GM23248 (cell line): ENCODE results near the gene SLITRK6. TPM values are rescaled to one million over a fixed set of nuclear protein-coding genes. Genes with fewer than 3 reads are reported as not detected.

Experiments
- DNase-seq: peaks from one replicate; pipeline ENCODE4 v3.0.0-alpha.2; 2015
- H2AFZ ChIP-seq: fragments of 200-600 bp; sonication (generic); 2 replicates; pipeline ENCODE4 v1.6.1; 2016; ENCODE audit warnings: antibody characterized with exemption
- H3F3A ChIP-seq: fragments of 200-600 bp; sonication (generic); 2 replicates; pipeline ENCODE4 v1.6.1; 2016; ENCODE audit warnings: mild to moderate bottlenecking, antibody characterized with exemption, mixed run types; ENCODE audit not compliant: insufficient read depth
- H3K27ac ChIP-seq: fragments of 200-600 bp; sonication (generic); 2 replicates; pipeline ENCODE4 v1.5.1; 2016; ENCODE audit warnings: mild to moderate bottlenecking
- H3K27me3 ChIP-seq: fragments of 200-600 bp; sonication (generic); replicated peaks from 2 replicates; pipeline ENCODE4 v1.6.1; 2016; ENCODE audit warnings: mild to moderate bottlenecking; ENCODE audit not compliant: insufficient read depth
- H3K36me3 ChIP-seq: fragments of 200-600 bp; sonication (generic); 2 replicates; pipeline ENCODE4 v1.6.1; 2016; ENCODE audit warnings: low read depth, mild to moderate bottlenecking
- H3K4me1 ChIP-seq: fragments of 200-600 bp; sonication (generic); 2 replicates; pipeline ENCODE4 v1.6.1; 2016; ENCODE audit warnings: mild to moderate bottlenecking; ENCODE audit not compliant: insufficient read depth
- H3K4me2 ChIP-seq: fragments of 200-600 bp; sonication (generic); one replicate; pipeline ENCODE4 v1.6.1; 2016; ENCODE audit warnings: mild to moderate bottlenecking; ENCODE audit not compliant: unreplicated experiment
- H3K4me3 ChIP-seq: fragments of 200-600 bp; sonication (generic); 2 replicates; pipeline ENCODE4 v1.5.1; 2016; ENCODE audit warnings: mild to moderate bottlenecking
- H3K79me2 ChIP-seq: fragments of 200-600 bp; sonication (generic); 2 replicates; pipeline ENCODE4 v1.6.1; 2016; ENCODE audit warnings: mild to moderate bottlenecking; ENCODE audit not compliant: insufficient read depth
- H3K9ac ChIP-seq: fragments of 200-600 bp; sonication (generic); 2 replicates; pipeline ENCODE4 v1.6.1; 2016; ENCODE audit warnings: mild to moderate bottlenecking
- H3K9me2 ChIP-seq: fragments of 200-600 bp; sonication (generic); 2 replicates; pipeline ENCODE4 v1.6.1; 2016; ENCODE audit warnings: mixed run types, mild to moderate bottlenecking, moderate library complexity; ENCODE audit not compliant: insufficient read depth
- H3K9me3 ChIP-seq: fragments of 200-600 bp; sonication (generic); one replicate; pipeline ENCODE4 v1.6.1; 2017; ENCODE audit warnings: low read depth
- H4K20me1 ChIP-seq: fragments of 200-600 bp; sonication (generic); 2 replicates; pipeline ENCODE4 v1.6.0; 2016; ENCODE audit not compliant: insufficient read depth
- EZH2 ChIP-seq: fragments of 200-600 bp; sonication (generic); IDR thresholded peaks from 2 replicates; pipeline ENCODE4 v1.6.1; 2018; ENCODE audit warnings: antibody characterized with exemption, mild to moderate bottlenecking; ENCODE audit not compliant: insufficient read depth, poor library complexity, severe bottlenecking
- EZH2phosphoT487 ChIP-seq: fragments of 200-600 bp; sonication (generic); IDR thresholded peaks from 2 replicates; pipeline ENCODE4 v1.6.1; 2018; ENCODE audit warnings: antibody characterized with exemption, moderate library complexity, mild to moderate bottlenecking, low read depth; ENCODE audit not compliant: insufficient read depth
- WGBS, 2 experiments: methylation state at CpG; one replicate each; pipeline ENCODE4 v1.1.6; 2015 to 2017; ENCODE audit warnings: low lambda C conversion rate in 2 of 2, low coverage in 1 of 2; ENCODE audit errors: missing lambda C conversion rate in 2 of 2; 5-methylcytosine and 5-hydroxymethylcytosine counted together
- in situ Hi-C: fragments of 300-500 bp; cut with MboI; formaldehyde crosslinking; loops from 2 replicates; pipeline ENCODE4 v1.15.0; 2020
- polyA plus RNA-seq: library from polyadenylated mRNA; unstranded; fragments of >200 nt; fragmentation: Nextera tagmentation; extraction: Ambion mirVana; gene quantifications from 2 replicates; pipeline ENCODE4 v1.2.1, GENCODE V29; 2016
- total RNA-seq: library from RNA; depleted of rRNA; stranded (reverse); fragments of >200 nt; shearing (Covaris generic); gene quantifications from 2 replicates; pipeline ENCODE4 v1.2.3, GENCODE V29; 2014; rRNA removed

The SLITRK6 gene, protein sequence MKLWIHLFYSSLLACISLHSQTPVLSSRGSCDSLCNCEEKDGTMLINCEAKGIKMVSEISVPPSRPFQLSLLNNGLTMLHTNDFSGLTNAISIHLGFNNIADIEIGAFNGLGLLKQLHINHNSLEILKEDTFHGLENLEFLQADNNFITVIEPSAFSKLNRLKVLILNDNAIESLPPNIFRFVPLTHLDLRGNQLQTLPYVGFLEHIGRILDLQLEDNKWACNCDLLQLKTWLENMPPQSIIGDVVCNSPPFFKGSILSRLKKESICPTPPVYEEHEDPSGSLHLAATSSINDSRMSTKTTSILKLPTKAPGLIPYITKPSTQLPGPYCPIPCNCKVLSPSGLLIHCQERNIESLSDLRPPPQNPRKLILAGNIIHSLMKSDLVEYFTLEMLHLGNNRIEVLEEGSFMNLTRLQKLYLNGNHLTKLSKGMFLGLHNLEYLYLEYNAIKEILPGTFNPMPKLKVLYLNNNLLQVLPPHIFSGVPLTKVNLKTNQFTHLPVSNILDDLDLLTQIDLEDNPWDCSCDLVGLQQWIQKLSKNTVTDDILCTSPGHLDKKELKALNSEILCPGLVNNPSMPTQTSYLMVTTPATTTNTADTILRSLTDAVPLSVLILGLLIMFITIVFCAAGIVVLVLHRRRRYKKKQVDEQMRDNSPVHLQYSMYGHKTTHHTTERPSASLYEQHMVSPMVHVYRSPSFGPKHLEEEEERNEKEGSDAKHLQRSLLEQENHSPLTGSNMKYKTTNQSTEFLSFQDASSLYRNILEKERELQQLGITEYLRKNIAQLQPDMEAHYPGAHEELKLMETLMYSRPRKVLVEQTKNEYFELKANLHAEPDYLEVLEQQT
- not detected in 2 replicates for total RNA-seq
- polyA plus RNA-seq = not detected in 2 replicates

DNA sequence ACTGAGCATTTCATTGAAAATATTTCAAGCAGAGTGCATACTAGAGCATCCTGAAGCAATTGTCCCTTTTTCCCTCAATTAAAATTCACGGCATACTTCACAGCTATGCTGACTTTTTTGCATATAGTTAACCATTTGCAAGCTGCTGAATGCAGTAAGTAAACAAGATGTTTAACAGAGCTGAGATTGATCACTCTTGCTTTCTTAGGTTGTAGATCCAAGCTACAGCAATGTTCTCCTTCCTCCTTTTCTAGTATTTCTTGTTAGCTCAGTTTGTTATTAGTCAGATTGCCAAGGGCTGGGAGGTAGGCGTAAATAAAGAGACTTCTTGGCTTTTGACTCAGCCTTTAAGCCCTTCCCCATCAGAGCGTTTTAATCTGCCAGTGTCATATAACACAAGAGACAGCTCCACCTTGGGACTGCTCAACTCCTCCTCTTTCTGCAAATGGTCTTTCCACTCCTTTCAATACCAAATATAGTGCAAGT lies at the start of gene SLITRK6:
Gene SLITRK6, minus strand, starts transcription at position 323 of the 486 bp plus-strand sequence. CDS start 2,911 bp downstream, outside the sequence.
- Histone ChIP-seq H3K9ac (no peak within 1 kb of the TSS), H3K9me2 (no peaks in the 10 kb centered on the region), H3F3A (no peaks in the 10 kb centered on the region), H3K4me2 (no peak within 1 kb of the TSS), H3K79me2 (no peaks in the 10 kb centered on the region), H3K27ac (no peak within 1 kb of the TSS), H4K20me1 (no peaks in the 10 kb centered on the region), H3K4me3 (no peak within 1 kb of the TSS), H3K4me1 (no peaks in the 10 kb centered on the region), H3K36me3 (no peaks in the 10 kb centered on the region), H2AFZ (no peak within 1 kb of the TSS), H3K27me3 (no peaks in the 10 kb centered on the region), H3K9me3 (no peaks in the 10 kb centered on the region)
- 1 to 2% methylated on average over 3 of the region's 3 CpGs for WGBS, 2 experiments
- peak; percentile 5 for DNase-seq
- in situ Hi-C loops = no loop called here
- TF ChIP-seq EZH2 = no peak
- TF ChIP-seq EZH2phosphoT487 = no peak

DNA sequence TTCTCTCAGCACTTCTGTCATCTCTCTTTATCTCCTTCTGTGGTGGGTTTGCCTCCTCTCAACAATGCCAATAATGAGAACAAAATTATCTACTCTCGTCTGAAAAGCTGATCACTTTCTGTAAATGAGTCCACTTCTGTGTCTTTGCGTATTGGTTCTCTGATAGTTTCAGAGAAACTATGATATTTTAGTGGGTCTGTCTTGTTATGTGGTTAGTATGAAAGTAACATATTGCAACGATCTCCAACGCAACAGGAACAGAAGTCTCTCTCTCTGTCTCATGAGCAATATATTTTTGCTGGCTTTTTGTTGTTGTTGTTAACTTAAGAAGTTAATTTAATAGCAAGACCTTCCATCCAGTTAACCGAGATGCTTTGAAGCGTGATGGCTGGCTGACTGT lies 47.8 kb upstream of the SLITRK6 start:
- Histone ChIP-seq H3K27me3 (no peaks in the 10 kb centered on the region), H3K4me1 (no peaks in the 10 kb centered on the region), H2AFZ (no peak overlapping the region)

DNA sequence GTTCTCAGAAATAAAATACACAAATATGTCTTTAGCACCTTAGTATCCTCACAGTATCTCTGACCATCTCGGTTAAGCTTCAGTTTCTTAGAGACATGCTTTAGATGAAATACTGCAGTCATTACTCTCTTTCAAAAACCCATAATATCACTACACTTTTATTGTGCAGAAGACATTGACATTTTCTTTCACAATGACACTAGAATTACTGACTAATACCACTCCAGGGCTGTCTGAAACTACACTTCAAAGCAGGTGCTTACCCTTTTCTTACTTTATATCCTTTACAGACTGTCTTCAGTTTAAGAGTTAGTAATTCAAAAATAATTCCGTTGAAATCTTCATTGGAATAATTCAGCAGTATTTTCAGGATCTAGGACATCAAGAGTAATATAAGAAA lies 42.2 kb upstream of the SLITRK6 start:
- 10 to 17% methylated on average over 2 of the region's 2 CpGs for WGBS, 2 experiments
- no peak overlapping the region for H3K9ac ChIP-seq
- no peak overlapping the region for H3K4me3 ChIP-seq
- no peaks in the 10 kb centered on the region for H3K9me3 ChIP-seq
- in situ Hi-C loops = no loop called here
- H3K4me2 ChIP-seq = no peak overlapping the region
- H3K79me2 ChIP-seq = no peaks in the 10 kb centered on the region
- no peaks in the 10 kb centered on the region for H4K20me1 ChIP-seq
- no peaks in the 10 kb centered on the region for H3K27me3 ChIP-seq
- no peak for DNase-seq
- no peak overlapping the region for H3K27ac ChIP-seq
- TF ChIP-seq EZH2 = no peak
- TF ChIP-seq EZH2phosphoT487 = no peak
- no peaks in the 10 kb centered on the region for H3K4me1 ChIP-seq
- H3K36me3 ChIP-seq = no peaks in the 10 kb centered on the region
- H3K9me2 ChIP-seq = no peaks in the 10 kb centered on the region
- H3F3A ChIP-seq = no peaks in the 10 kb centered on the region
- H2AFZ ChIP-seq = no peak overlapping the region

More for the DNA sequence above, 47.8 kb upstream of the SLITRK6 start:
- Histone ChIP-seq H3F3A (no peaks in the 10 kb centered on the region), H3K36me3 (no peaks in the 10 kb centered on the region), H4K20me1 (no peaks in the 10 kb centered on the region), H3K27ac (no peak overlapping the region), H3K9me3 (no peaks in the 10 kb centered on the region), H3K9me2 (no peaks in the 10 kb centered on the region), H3K4me3 (no peak overlapping the region), H3K4me2 (no peak overlapping the region), H3K79me2 (no peaks in the 10 kb centered on the region), H3K9ac (no peak overlapping the region)
- in situ Hi-C loops = no loop called here
- no peak for DNase-seq
- WGBS, 2 experiments = 20 to 22% methylated on average over 6 of the region's 6 CpGs
- TF ChIP-seq EZH2 = no peak
- TF ChIP-seq EZH2phosphoT487 = no peak

DNA sequence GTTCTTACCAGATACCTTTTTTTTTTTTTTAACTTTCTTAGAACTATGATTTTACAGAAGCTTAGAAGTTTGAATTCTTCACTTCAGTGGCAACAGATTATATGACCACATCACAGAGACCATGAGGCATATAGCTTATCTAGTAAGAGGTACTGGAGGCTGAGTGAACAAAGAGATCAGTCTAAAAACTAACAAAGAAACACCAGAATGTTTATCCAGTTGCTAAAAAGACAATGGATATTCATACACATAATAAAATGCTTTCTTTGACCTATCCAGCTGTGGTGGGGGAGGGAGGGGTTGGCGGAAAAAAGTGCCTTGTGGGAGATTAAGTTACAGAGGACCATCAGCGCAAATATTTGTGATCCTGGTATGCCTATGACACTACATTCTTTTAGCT lies 34.7 kb upstream of the SLITRK6 start:
- in situ Hi-C loops = no loop called here
- no peaks in the 10 kb centered on the region for H3K36me3 ChIP-seq
- no peak for DNase-seq
- H3F3A ChIP-seq = no peaks in the 10 kb centered on the region
- H3K9me2 ChIP-seq = no peaks in the 10 kb centered on the region
- 35 to 48% methylated on average over 2 of the region's 2 CpGs for WGBS, 2 experiments
- no peak for TF ChIP-seq EZH2
- no peak for TF ChIP-seq EZH2phosphoT487
- no peak overlapping the region for H2AFZ ChIP-seq
- H4K20me1 ChIP-seq = no peaks in the 10 kb centered on the region
- H3K4me1 ChIP-seq = no peaks in the 10 kb centered on the region
- H3K27ac ChIP-seq = no peak overlapping the region
- no peak overlapping the region for H3K4me3 ChIP-seq
- H3K27me3 ChIP-seq = no peaks in the 10 kb centered on the region
- H3K79me2 ChIP-seq = no peaks in the 10 kb centered on the region
- H3K4me2 ChIP-seq = no peak overlapping the region
- no peak overlapping the region for H3K9ac ChIP-seq
- H3K9me3 ChIP-seq = no peaks in the 10 kb centered on the region
